ENCODE measurements around the gene NTNG1. TPM values are rescaled to one million over a fixed set of nuclear protein-coding genes. Genes with fewer than 3 reads are reported as not detected.

Gene NTNG1
- total and polyA plus RNA-seq, 12 donors: 0.06 TPM; not detected in 11

DNA sequence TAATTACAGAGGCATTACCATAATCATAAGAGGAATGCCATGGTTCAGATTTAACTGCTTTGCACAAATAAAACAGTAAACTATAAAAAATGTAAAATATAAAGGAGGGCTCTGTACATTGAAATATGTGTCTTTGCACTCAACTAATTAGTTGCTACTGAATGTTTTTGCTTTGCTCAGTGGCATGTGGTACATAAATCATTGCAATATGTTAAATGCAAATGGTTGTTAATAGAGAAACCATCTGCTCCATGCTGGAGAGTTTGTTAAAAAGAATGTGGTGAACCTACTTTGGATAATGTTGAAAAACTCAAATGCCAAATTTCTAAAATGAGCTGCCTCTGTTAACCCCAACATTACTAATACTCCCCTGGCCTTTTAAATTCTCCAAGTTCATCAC is 201.5 kb downstream of the NTNG1 start:
- H3K4me3 ChIP-seq: no peak overlapping the region
- no peaks in the 10 kb centered on the region for H3K9me3 ChIP-seq
- DNase-seq: no peak
- no peak overlapping the region for H3K27ac ChIP-seq
- H3K36me3 ChIP-seq: no peaks in the 10 kb centered on the region
- TF ChIP-seq, protein P1, sequence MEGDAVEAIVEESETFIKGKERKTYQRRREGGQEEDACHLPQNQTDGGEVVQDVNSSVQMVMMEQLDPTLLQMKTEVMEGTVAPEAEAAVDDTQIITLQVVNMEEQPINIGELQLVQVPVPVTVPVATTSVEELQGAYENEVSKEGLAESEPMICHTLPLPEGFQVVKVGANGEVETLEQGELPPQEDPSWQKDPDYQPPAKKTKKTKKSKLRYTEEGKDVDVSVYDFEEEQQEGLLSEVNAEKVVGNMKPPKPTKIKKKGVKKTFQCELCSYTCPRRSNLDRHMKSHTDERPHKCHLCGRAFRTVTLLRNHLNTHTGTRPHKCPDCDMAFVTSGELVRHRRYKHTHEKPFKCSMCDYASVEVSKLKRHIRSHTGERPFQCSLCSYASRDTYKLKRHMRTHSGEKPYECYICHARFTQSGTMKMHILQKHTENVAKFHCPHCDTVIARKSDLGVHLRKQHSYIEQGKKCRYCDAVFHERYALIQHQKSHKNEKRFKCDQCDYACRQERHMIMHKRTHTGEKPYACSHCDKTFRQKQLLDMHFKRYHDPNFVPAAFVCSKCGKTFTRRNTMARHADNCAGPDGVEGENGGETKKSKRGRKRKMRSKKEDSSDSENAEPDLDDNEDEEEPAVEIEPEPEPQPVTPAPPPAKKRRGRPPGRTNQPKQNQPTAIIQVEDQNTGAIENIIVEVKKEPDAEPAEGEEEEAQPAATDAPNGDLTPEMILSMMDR (IDR thresholded peaks at IDR 0.05): no peak
- intact Hi-C loops (cut with DNase I): no loop called here
- H3K27me3 ChIP-seq: no peaks in the 10 kb centered on the region
- no peaks in the 10 kb centered on the region for H3K4me1 ChIP-seq
- ATAC-seq: no peak

GRCh38 chr1:107342768-107343167 is 201.9 kb downstream of the NTNG1 start:
- no peak for ATAC-seq
- no peak overlapping the region for H3K27ac ChIP-seq
- no peak for DNase-seq
- H3K4me3 ChIP-seq: no peak overlapping the region
- no peaks in the 10 kb centered on the region for H3K36me3 ChIP-seq
- no peaks in the 10 kb centered on the region for H3K4me1 ChIP-seq
- WGBS, 2 donors: 93% methylated on average over 2 of the region's 2 CpGs
- TF ChIP-seq, protein P1 (IDR thresholded peaks at IDR 0.05): no peak
- intact Hi-C loops (cut with DNase I): no loop called here
- no peaks in the 10 kb centered on the region for H3K9me3 ChIP-seq
- no peaks in the 10 kb centered on the region for H3K27me3 ChIP-seq

DNA sequence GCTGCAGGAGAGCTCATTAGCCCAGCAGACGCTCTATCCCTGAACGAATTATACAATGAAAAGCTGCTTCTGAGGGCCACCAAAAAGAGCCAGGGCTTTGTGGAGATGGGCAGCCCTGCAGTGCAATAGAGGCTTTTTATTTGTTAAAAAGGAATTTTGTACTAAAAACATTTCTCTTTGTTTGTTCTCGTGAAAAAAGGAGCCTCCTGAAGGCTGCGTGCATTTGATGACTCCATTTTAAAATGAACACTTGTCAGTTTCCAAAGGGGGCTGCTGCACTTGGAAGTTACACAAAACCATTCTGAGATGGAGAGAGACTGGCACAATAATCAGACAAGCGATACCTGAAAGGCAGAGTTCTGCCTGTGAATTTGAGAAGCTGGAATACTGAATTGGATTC is 202.8 kb downstream of the NTNG1 start:
- intact Hi-C loops (cut with DNase I): no loop called here
- no peaks in the 10 kb centered on the region for H3K36me3 ChIP-seq
- no peaks in the 10 kb centered on the region for H3K27me3 ChIP-seq
- TF ChIP-seq, protein P1 (IDR thresholded peaks at IDR 0.05): no peak
- H3K4me3 ChIP-seq: no peak overlapping the region
- H3K4me1 ChIP-seq: no peaks in the 10 kb centered on the region
- DNase-seq (no peak), ATAC-seq (no peak)
- no peaks in the 10 kb centered on the region for H3K9me3 ChIP-seq
- no peak overlapping the region for H3K27ac ChIP-seq
- WGBS, 2 donors: 88 to 90% methylated on average over 5 of the region's 5 CpGs

DNA sequence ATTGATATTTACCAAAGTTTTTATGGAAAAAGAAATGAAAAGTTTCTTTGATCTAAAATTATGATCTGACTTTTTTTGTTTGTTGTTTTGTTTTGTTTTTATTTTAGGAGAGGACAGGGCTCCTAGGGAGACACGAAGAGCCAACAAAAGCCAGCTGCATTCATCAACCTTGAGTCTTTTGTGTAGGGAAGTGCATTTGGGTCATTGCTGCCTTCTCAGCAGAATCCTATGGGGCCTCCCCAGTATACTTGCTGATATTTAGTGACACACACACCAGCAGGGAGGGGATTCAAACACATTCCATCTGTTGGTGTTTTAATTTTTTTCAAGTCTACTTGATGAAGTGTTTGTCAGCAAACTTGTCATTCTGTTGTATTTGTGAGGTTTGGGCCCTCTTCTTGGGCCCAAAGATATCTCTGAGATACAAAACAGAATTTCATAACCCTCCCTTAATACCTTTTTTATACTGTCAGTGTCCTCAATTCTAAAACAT is 203.5 kb downstream of the NTNG1 start:
- Histone ChIP-seq H3K4me3 (no peak overlapping the region), H3K36me3 (no peaks in the 10 kb centered on the region), H3K9me3 (no peaks in the 10 kb centered on the region), H3K27me3 (no peaks in the 10 kb centered on the region), H3K27ac (no peak overlapping the region), H3K4me1 (no peaks in the 10 kb centered on the region)
- TF ChIP-seq, protein P1 (IDR thresholded peaks at IDR 0.05): no peak
- intact Hi-C loops (cut with DNase I): no loop called here
- no peak for DNase-seq
- 24 to 45% methylated on average over 1 of the region's 1 CpG for WGBS, 2 donors
- ATAC-seq: no peak
